ENCODE results near the gene ZNF467. TPM values are rescaled to one million over a fixed set of nuclear protein-coding genes. Genes with fewer than 3 reads are reported as not detected.

ZNF467 gene
- total RNA-seq, 4 donors from 2014 or later: 6.2 to 12.1 (median 9.8) TPM

DNA sequence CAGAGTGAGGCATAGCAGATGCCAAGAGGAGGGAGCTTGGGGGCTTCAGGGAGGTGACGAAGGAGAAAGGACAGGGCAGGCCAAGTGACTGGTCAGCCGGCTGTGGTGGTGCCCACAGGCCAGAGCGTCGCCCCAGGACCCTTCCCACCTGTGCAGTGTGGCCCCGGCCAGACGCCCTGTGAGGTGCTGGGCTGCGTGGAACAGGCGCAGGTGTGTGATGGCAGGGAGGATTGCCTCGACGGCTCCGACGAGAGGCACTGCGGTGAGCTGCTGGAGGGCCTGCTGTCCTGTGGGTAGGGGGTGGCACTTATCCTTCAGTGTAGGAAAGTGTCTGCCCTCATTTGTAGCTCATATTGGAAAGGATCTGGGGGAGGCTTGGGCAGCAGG lies 26.8 kb upstream of the ZNF467 start:
- no peak overlapping the region for H3K4me3 ChIP-seq (ENCODE audit: low read depth, poor library complexity, severe bottlenecking)
- 93 to 94% methylated on average over 13 of the region's 13 CpGs for WGBS, 2 donors
- TF ChIP-seq POLR2A (IDR thresholded peaks at IDR 0.05): no peak
- TF ChIP-seq, protein P1, sequence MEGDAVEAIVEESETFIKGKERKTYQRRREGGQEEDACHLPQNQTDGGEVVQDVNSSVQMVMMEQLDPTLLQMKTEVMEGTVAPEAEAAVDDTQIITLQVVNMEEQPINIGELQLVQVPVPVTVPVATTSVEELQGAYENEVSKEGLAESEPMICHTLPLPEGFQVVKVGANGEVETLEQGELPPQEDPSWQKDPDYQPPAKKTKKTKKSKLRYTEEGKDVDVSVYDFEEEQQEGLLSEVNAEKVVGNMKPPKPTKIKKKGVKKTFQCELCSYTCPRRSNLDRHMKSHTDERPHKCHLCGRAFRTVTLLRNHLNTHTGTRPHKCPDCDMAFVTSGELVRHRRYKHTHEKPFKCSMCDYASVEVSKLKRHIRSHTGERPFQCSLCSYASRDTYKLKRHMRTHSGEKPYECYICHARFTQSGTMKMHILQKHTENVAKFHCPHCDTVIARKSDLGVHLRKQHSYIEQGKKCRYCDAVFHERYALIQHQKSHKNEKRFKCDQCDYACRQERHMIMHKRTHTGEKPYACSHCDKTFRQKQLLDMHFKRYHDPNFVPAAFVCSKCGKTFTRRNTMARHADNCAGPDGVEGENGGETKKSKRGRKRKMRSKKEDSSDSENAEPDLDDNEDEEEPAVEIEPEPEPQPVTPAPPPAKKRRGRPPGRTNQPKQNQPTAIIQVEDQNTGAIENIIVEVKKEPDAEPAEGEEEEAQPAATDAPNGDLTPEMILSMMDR (IDR thresholded peaks at IDR 0.05): no peak
- intact Hi-C loops (cut with DNase I; ENCODE audit: low total_unique reads): no loop called here
- no peak for DNase-seq (ENCODE audit: low spot score in 2 of 2)

- no peak overlapping the region for H3K4me3 ChIP-seq (ENCODE audit: low read depth, poor library complexity, severe bottlenecking)
- no peak for DNase-seq (ENCODE audit: low spot score in 2 of 2)
- WGBS, 2 donors: 68 to 71% methylated on average over 7 to 8 of the region's 8 CpGs
- intact Hi-C loops (cut with DNase I; ENCODE audit: low total_unique reads): no loop called here
- TF ChIP-seq POLR2A (IDR thresholded peaks at IDR 0.05): no peak
- TF ChIP-seq, protein P1 (IDR thresholded peaks at IDR 0.05): no peak
Observed at GRCh38 chr7:149799397-149800168, 26.2 kb upstream of the ZNF467 start.

- no peak for DNase-seq (ENCODE audit: low spot score in 2 of 2)
- TF ChIP-seq POLR2A (IDR thresholded peaks at IDR 0.05): no peak
- TF ChIP-seq, protein P1 (IDR thresholded peaks at IDR 0.05): no peak
- intact Hi-C loops (cut with DNase I; ENCODE audit: low total_unique reads): no loop called here
- no peak overlapping the region for H3K4me3 ChIP-seq (ENCODE audit: low read depth, poor library complexity, severe bottlenecking)
- 77 to 80% methylated on average over 6 to 7 of the region's 7 CpGs for WGBS, 2 donors
Observed at GRCh38 chr7:149797771-149798170, 24.4 kb upstream of the ZNF467 start.

DNA sequence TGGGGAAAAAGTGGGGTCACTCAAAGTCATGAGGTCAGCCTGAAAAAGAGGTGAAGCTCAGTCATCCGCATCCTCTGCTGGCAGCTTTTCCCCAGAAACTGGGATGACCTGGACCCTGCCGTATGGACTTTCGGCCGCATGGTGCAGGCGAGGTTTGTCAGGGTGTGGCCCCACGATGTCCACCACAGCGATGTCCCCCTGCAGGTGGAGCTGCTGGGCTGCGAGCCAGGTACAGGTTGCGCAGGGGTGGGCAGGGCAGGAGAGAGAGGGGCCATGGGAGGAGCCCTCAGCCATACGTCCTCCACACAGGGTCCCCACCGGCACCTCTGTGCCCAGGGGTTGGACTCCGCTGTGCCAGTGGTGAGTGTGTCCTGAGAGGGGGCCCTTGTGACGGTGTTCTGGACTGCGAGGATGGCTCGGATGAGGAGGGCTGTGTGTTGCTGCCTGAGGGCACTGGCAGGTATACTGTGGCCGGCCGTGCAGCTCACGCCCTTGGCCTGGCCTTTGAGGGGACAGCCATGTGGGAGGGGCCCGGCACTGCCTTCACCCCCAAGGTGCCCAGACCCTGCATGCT lies 23.0 kb upstream of the ZNF467 start:
- WGBS, 2 donors: 78 to 79% methylated on average over 17 to 19 of the region's 19 CpGs
- TF ChIP-seq, protein P1 (IDR thresholded peaks at IDR 0.05): no peak
- no peak for TF ChIP-seq POLR2A (IDR thresholded peaks at IDR 0.05)
- intact Hi-C loops (cut with DNase I; ENCODE audit: low total_unique reads): no loop called here
- no peak overlapping the region for H3K4me3 ChIP-seq (ENCODE audit: low read depth, poor library complexity, severe bottlenecking)
- no peak for DNase-seq (ENCODE audit: low spot score in 2 of 2)

DNA sequence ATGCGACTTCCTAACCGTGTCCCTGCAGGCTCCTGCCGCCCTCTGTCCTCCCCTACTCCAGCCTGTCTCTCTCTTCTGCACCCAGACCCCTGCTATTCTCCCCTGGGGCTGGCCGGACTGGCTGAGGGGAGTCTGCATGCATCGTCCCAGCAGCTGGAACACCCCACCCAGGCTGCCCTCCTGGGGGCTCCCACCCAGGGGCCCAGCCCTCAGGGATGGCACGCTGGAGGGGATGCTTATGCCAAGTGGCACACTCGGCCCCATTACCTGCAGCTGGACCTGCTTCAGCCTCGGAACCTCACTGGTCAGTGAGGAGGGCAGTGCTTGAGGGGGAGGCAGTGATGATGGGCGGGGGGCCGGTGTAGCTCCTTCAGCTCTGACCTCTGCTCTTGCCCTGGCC lies 21.7 kb upstream of the ZNF467 start:
- H3K4me3 ChIP-seq (ENCODE audit: low read depth, poor library complexity, severe bottlenecking): no peak overlapping the region
- intact Hi-C loops (cut with DNase I; ENCODE audit: low total_unique reads): no loop called here
- TF ChIP-seq POLR2A (IDR thresholded peaks at IDR 0.05): no peak
- TF ChIP-seq, protein P1 (IDR thresholded peaks at IDR 0.05): no peak
- DNase-seq (ENCODE audit: low spot score in 2 of 2): no peak
- 68 to 83% methylated on average over 8 to 9 of the region's 10 CpGs for WGBS, 2 donors
